ENCODE data around the gene TERF2IP.

Gene TERF2IP

DNA sequence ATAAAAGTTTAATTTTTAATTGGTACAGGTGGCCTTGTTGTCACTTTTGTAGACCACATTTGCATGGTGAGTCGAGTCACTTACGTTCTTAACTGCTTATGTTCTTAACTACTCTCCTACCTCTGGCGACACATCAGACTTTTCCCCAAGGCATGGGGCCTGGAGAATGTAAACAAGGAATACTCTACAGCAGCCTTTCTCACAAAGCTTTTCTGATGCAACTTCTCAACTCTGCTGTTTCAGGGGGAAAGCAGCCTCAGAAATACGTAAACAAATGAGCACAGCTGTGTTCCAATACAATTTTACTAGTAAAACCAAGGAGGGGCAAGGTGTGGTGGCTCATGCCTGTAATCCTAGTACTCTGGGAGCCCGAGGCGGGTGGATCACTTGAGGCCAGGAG is 7.0 kb upstream of the TERF2IP start:
- DNase-seq: no peak

DNA sequence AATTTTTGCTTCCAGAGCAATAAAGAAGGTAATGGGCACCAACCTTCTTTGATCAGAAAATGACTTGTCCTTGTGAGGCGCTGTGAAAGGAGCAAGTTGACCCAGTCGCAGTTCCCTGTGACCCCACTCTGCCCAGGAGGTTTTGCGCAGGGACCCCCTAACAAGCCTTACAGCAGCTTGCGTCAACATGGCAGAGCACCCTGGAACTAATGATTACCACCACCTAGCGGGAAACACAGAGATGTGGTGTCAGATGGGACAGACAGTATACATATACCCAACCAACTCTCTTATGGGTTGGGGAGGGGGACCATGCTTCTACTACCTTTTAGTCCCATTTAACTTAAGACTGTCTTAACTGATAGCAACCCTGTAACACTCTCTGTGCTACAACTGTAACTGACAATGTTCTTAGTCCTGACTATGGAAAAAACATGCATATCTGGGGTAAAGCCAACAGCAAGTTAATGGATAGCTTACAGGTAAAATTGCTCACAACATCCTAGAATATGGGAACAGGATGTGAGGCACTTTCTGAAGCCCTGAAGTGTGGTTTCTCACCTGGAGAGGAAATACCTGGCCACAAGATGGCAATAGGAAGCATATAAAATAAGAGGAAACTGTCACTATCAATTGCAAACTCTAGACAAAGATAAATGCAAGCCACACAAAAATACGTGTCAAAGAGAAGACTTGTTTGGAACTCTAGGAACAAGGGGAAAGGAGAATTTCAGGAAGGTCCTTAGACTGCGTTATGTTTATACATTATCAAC is 3.1 kb upstream of the TERF2IP start:
- peak; percentile 54 for DNase-seq

GRCh38 chr16:75647112-75647491 is 471 bp upstream of the TERF2IP start:
- DNase-seq: no peak

GRCh38 chr16:75648265-75649076 is 898 bp downstream of the TERF2IP start:
- peak; percentile 88 for DNase-seq

DNA sequence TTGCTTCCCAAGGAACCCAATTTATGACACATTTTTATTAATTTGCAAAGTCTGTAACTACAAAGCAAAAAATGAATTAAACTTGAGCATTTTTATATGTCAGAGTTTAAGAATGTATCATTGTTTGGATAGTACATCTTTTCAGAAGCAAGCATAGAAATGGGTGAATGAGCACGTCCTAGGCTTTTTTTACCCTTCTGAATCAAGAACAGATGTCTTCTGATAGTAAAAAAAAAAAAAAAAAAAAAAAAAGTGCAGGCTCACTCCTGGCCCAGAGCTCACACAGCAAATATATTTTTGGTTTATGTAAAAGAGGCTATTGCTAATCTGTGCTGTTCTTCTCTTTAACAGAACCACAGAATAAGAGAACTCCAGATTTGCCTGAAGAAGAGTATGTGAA is 6.3 kb downstream of the TERF2IP start:
- no peak for DNase-seq

- DNase-seq: no peak
These were observed 10.6 kb downstream of the TERF2IP start for GRCh38 chr16:75658175-75658574.

DNA sequence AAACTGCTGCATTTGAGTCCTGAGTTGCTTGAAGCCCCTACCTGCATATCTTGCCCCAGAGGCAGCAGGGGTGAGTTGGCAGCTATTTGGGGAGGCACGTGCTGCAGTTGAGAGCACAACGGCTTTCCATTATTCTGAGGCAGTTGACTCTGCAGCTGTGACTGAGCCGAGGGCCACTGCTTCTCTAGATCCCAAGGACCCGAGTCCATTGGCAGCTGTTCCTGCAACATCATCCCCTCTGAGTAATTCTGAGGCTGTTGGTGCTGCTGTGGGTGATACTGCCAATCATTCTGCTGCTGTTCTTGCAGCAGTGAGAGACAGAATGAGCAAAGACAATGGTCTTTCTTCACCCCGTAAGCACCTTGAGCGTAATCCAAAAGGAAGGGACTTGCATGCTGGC is 12.7 kb downstream of the TERF2IP start:
- no peak for DNase-seq

DNA sequence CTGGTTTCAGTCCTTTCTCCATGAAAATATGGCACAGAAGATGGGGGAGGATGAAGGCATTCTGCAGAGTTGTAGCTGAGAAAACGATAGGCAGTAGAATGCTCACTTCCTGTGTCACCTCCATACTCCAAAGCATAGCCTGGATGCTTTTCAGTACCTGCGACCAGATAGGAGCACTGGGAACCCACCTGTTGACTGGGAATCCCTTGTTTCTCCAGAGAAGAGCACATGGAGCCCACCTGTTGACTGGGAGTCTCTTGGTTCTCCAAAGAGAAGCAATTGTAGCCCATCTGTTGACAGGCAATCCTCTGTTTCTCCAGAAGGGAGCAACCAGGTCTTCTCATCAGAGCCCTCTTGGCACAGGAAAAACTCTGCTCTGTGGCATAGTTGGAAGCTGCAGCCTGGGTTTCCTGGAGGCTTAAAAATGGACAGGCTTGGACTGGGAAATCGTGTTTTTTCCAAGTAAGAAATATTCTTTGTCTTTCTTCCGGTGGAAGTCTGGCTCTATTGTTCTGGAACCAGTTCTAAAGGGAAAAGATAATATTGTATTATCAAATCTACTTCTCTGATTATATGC is 13.2 kb downstream of the TERF2IP start:
- DNase-seq: no peak

DNA sequence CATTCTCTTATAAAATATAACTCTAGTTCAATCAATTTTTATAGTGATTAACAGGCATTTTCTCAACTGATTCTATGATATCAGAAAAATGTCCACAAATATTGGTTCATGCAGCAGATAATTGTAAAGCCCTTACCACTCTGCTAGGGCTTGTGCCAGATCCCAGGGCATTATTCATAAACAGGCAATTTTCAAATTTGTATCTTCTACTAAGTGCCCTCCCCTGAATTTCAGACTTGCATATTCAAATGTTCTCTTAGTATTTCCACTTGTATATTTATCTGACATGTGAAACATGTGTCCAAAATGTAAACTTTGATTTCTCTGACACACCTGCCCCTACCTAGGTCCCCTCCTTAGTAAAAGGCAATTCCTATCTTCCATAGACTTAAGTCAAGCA is 19.9 kb downstream of the TERF2IP start:
- DNase-seq: no peak

DNA sequence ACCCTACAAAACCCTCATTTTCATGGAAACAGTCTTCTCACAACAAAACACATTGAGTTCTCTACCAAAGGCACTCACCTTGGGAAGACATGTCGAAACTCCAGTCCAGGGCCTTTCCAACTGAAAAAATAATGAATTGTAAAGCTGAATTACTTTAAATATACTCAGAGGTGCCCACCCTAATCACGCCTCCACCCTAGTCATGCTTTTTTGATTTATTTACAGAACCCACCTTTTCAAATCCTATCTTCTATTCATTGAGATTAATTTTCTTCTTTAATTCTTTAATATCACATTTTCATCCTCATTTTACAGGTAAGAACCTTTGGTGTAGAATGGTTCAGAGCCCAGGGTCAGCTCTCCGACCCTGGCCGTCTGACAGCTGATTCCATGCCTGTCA is 29.3 kb downstream of the TERF2IP start, which contains the start of gene CPHXL2:
Gene CPHXL2 (minus strand): TSS at position 101 of the 400 bp plus-strand sequence. CDS start 10 bp downstream, at position 91.
- DNase-seq: no peak

DNA sequence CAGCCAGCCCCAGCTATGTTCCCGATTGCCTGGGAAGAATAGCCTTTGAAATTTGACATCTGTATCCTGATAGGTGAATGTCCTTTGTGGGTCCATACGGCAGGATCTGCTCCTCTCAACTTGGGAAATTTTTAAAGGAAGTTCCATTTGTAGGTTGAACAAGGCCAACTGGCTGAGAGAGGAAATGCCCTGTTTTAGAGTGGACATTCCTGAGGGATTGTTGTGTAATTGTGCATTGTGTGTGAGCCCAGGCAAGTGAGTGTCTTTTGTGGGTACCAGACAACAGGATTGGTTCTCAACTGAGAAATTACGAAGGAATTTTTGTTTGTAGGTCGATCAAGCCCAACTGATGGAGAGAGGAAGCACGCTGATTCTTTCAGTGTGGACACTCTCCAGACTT is 31.8 kb downstream of the TERF2IP start:
- DNase-seq: no peak

- no peak for DNase-seq
These were observed 34.7 kb downstream of the TERF2IP start for GRCh38 chr16:75682308-75682707.

GRCh38 chr16:75687361-75687760 is 39.8 kb downstream of the TERF2IP start:
- DNase-seq: no peak

- DNase-seq: no peak
These were observed 48.1 kb downstream of the TERF2IP start for GRCh38 chr16:75695708-75696107.

DNA sequence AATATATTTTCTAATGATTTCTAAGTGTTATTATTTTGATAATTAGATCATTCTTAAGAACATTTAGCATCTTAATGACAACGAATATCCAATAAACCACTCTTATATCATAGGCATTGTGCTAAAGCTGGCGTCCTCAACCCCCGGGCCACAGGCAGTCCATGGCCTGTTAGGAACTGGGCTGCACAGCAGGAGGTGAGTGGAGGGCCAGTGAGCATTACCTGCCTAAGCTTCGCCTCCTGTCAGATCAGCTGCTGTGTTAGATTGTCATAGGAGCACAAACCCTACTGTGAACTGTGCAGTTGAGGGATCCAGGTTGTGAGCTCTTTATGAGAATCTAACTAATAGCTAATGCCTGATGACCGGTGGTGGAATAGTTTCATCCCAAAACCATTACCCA is 50.0 kb downstream of the TERF2IP start:
- DNase-seq: no peak

GRCh38 chr16:75701361-75701760 is 53.8 kb downstream of the TERF2IP start, which contains the start of gene DUXB:
DUXB (minus strand) TSS chr16:75701461; CDS start chr16:75701418, 43 bp downstream.
- no peak for DNase-seq

DNA sequence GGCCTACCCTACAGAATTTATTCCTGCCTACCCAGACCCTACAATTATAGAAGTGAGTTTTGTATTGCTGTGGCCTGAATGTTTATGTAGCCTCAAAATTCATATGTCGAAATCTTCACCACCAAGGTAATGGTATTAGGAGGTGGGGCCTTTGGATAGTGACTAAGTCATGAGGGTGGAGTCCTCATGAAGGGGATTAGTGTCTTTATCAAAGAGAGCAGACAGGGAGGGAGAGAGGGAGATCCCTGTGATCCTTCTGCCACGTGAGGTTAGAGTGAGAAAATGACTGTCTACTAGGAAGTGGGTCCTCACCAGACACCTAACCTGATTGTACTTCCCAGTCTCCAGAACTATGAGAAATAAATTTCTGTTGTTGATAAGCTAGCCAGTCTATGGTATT is 54.7 kb downstream of the TERF2IP start:
- no peak for DNase-seq

DNA sequence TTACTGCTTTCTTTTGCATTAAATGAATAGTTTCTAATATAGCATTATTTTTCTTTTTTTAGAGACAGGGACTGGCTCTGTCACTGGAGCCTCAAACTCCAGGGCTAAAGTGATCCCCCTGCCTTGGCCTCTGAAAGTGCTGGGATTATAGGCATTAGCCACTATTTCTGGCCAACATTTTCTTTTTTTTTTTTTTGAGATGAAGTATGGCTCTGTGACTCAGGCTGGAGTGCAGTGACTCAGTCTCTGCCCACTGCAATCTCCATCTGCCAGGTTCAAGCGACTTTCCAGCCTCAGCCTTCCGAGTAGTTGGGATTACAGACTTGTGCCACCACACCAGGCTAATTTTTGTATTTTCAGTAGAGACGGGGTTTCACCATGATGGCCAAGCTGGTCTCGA is 55.7 kb downstream of the TERF2IP start:
- DNase-seq: no peak

Data from CD4-positive, alpha-beta T cell treated with Interleukin-21 for 1 hour (primary cell).